Chondrocyte (in vitro differentiated cells): ENCODE results near the gene NDST4. TPM values are rescaled to one million over a fixed set of nuclear protein-coding genes. Genes with fewer than 3 reads are reported as not detected.
A peak's percentile ranks its signal among the peaks of the same experiment; 100 is the strongest.

ENCODE experiments used
- DNase-seq: peaks from one replicate; pipeline ENCODE4 v3.0.0; 2021; ENCODE audit warnings: mixed read lengths, low spot score
- H3K27ac Mint-ChIP-seq: one replicate; pipeline ENCODE4 v1.8.0; 2021; ENCODE audit warnings: mild to moderate bottlenecking, moderate library complexity, mixed read lengths; ENCODE audit not compliant: unreplicated experiment
- H3K27me3 Mint-ChIP-seq: 2 replicates; pipeline ENCODE4 v1.8.0; 2021; ENCODE audit warnings: low read depth, mixed read lengths
- H3K36me3 Mint-ChIP-seq: 2 replicates; pipeline ENCODE4 v1.8.0; 2021; ENCODE audit warnings: low read depth, mixed read lengths
- H3K4me1 Mint-ChIP-seq: 2 replicates; pipeline ENCODE4 v1.8.0; 2021; ENCODE audit warnings: low read depth, mild to moderate bottlenecking, mixed read lengths
- H3K4me3 Mint-ChIP-seq: one replicate; pipeline ENCODE4 v1.8.0; 2021; ENCODE audit warnings: mild to moderate bottlenecking, moderate library complexity, mixed read lengths; ENCODE audit not compliant: unreplicated experiment
- H3K9me3 Mint-ChIP-seq: 2 replicates; pipeline ENCODE4 v1.8.0; 2021; ENCODE audit warnings: low read depth, mixed read lengths
- CTCF ChIP-seq: fragments of 200-600 bp; sonication (generic); IDR thresholded peaks from 2 replicates; pipeline ENCODE4 v1.5.0; 2021; ENCODE audit warnings: antibody characterized with exemption, mild to moderate bottlenecking, moderate library complexity
- total RNA-seq: library from RNA; stranded (reverse); gene quantifications from 3 replicates; pipeline ENCODE4 v1.2.1, GENCODE V29; 2021

Gene NDST4
- total RNA-seq, 1 donor from 2014 or later: not detected

GRCh38 chr4:114921191-114921590, 192.2 kb downstream of the NDST4 start:
- DNase-seq: no peak
- Mint-ChIP-seq H3K4me3 (no peak overlapping the region), H3K27ac (no peak overlapping the region), H3K36me3 (no peaks in the 10 kb centered on the region), H3K9me3 (no peaks in the 10 kb centered on the region), H3K4me1 (peaks cover 39% of the 10 kb centered on the region), H3K27me3 (no peaks in the 10 kb centered on the region)
- TF ChIP-seq CTCF: no peak

- Mint-ChIP-seq H3K4me1 (peaks cover 7% of the 10 kb centered on the region), H3K4me3 (no peak overlapping the region), H3K27ac (no peak overlapping the region), H3K27me3 (no peaks in the 10 kb centered on the region), H3K9me3 (no peaks in the 10 kb centered on the region), H3K36me3 (no peaks in the 10 kb centered on the region)
- DNase-seq: no peak
- TF ChIP-seq CTCF: no peak
Measured at GRCh38 chr4:114911111-114911510, 202.3 kb downstream of the NDST4 start.

- TF ChIP-seq CTCF: no peak
- H3K27ac Mint-ChIP-seq: peak overlapping the region; percentile 8
- H3K27me3 Mint-ChIP-seq: no peaks in the 10 kb centered on the region
- no peaks in the 10 kb centered on the region for H3K9me3 Mint-ChIP-seq
- peaks cover 7% of the 10 kb centered on the region for H3K4me1 Mint-ChIP-seq
- no peak for DNase-seq
- no peak overlapping the region for H3K4me3 Mint-ChIP-seq
- H3K36me3 Mint-ChIP-seq: no peaks in the 10 kb centered on the region
Measured at GRCh38 chr4:114907568-114907967, 205.9 kb downstream of the NDST4 start.

- H3K4me3 Mint-ChIP-seq: no peak overlapping the region
- DNase-seq: no peak
Measured at GRCh38 chr4:114905017-114905416, 208.4 kb downstream of the NDST4 start.

GRCh38 chr4:114900934-114901333, 212.5 kb downstream of the NDST4 start:
- Mint-ChIP-seq H3K4me1 (no peaks in the 10 kb centered on the region), H3K27ac (no peak overlapping the region), H3K27me3 (no peaks in the 10 kb centered on the region), H3K9me3 (peaks cover 11% of the 10 kb centered on the region), H3K4me3 (no peak overlapping the region), H3K36me3 (no peaks in the 10 kb centered on the region)
- no peak for DNase-seq
- no peak for TF ChIP-seq CTCF

More at GRCh38 chr4:114905017-114905416, 208.4 kb downstream of the NDST4 start:
- H3K36me3 Mint-ChIP-seq: no peaks in the 10 kb centered on the region
- no peak for TF ChIP-seq CTCF
- no peak overlapping the region for H3K27ac Mint-ChIP-seq
- H3K4me1 Mint-ChIP-seq: peaks cover 7% of the 10 kb centered on the region
- no peaks in the 10 kb centered on the region for H3K27me3 Mint-ChIP-seq
- H3K9me3 Mint-ChIP-seq: peaks cover 1% of the 10 kb centered on the region
